Esophagus muscularis mucosa (tissue), 4 donors: ENCODE results near the gene HDAC4.

Experiments
- CTCF ChIP-seq, 3 experiments: fragments of 200-600 bp in 2 of 3; fragments of 450-650 bp in 1 of 3; sonication (generic) in 2 of 3; IDR thresholded peaks; one replicate each; pipeline ENCODE4 v1.5.1; 2017 to 2019; ENCODE audit warnings: antibody characterized with exemption in 3 of 3, mild to moderate bottlenecking in 2 of 3, moderate library complexity in 1 of 3
- EP300 ChIP-seq: sonication (generic); formaldehyde crosslinking; IDR thresholded peaks from one replicate; pipeline ENCODE4 v1.6.1; 2017; ENCODE audit warnings: antibody characterized with exemption
- POLR2A ChIP-seq: fragments of 450-650 bp; IDR thresholded peaks from one replicate; pipeline ENCODE4 v1.6.1; 2017; ENCODE audit warnings: antibody characterized with exemption, moderate library complexity, mild to moderate bottlenecking, low read depth
- POLR2AphosphoS5 ChIP-seq, 2 donors: sonication (generic); formaldehyde crosslinking; IDR thresholded peaks; one replicate each; pipeline ENCODE4 v1.6.1; 2017; ENCODE audit warnings: antibody characterized with exemption in 2 of 2

GRCh38 chr2:239180526-239181073 lies 220.2 kb downstream of the HDAC4 start:
- TF ChIP-seq CTCF (IDR thresholded peaks at IDR 0.05) = no peak
- TF ChIP-seq POLR2A = no peak
- no peak for TF ChIP-seq POLR2AphosphoS5 (IDR thresholded peaks at IDR 0.05)
- TF ChIP-seq EP300 = no peak
